ENCODE measurements around the gene TMEM169.
"Not testable (repeated sequence)": the region's sequence is repeated elsewhere in the genome, so short reads cannot be mapped to it uniquely, and the experiment has no call there.

Gene TMEM169

GRCh38 chr2:216134958-216135541 lies 53.3 kb downstream of the TMEM169 start:
- DNase-seq = no peak

- no peak for DNase-seq
Observed at GRCh38 chr2:216139884-216140283, 58.2 kb downstream of the TMEM169 start.

- not testable (repeated sequence) for DNase-seq
Observed at GRCh38 chr2:216141516-216141915, 59.8 kb downstream of the TMEM169 start.

- DNase-seq = no peak
Observed at GRCh38 chr2:216142540-216142939, 60.8 kb downstream of the TMEM169 start.

- no peak for DNase-seq
Observed at GRCh38 chr2:216144372-216144771, 62.7 kb downstream of the TMEM169 start.

GRCh38 chr2:216144857-216145256 lies 63.1 kb downstream of the TMEM169 start:
- DNase-seq = no peak

GRCh38 chr2:216146573-216146972 lies 64.9 kb downstream of the TMEM169 start:
- no peak for DNase-seq

GRCh38 chr2:216147172-216148131 lies 65.7 kb downstream of the TMEM169 start:
- no peak for DNase-seq

GRCh38 chr2:216148983-216149382 lies 67.3 kb downstream of the TMEM169 start:
- no peak for DNase-seq

GRCh38 chr2:216149741-216150140 lies 68.0 kb downstream of the TMEM169 start:
- DNase-seq = no peak

- DNase-seq = no peak
Observed at GRCh38 chr2:216151313-216152025, 69.8 kb downstream of the TMEM169 start.
